ENCODE results near the gene LGALS8.

LGALS8 gene

DNA sequence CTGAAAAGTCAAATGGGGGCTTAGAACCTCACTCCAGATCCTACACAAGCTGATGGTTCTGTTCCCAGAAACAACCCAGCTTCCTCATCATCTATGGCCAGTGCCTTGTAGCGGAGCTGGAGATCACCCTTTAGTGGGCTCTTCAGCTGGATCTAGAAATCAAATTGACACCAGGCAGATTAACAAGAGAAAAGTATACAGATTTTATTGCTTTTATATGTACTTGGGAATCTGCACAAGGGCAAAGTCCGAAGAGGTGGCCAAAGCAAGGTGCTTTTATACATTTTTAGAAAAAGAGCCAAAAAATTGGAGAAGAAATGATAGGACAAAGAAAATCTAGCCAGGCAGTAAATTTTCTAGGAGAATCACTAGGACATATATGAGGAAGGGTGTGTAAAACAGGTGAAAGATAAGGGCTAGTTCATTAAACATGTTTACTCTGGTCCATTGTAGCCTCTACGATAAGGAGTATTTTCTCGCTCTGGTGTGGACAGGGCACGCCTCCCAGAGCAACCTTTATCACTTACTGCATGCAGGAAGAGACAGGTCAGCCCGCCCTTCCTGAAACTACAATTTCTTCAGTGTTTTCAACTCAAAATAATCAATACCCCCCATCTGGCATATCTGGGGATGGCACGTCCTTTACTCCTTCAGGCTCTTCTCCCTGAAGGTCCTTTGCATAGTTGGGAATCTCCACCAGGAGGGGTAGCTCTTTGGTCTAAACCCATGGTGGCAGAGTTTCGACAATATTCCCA, 14.0 kb upstream of the LGALS8 start:
- no peak for DNase-seq

DNA sequence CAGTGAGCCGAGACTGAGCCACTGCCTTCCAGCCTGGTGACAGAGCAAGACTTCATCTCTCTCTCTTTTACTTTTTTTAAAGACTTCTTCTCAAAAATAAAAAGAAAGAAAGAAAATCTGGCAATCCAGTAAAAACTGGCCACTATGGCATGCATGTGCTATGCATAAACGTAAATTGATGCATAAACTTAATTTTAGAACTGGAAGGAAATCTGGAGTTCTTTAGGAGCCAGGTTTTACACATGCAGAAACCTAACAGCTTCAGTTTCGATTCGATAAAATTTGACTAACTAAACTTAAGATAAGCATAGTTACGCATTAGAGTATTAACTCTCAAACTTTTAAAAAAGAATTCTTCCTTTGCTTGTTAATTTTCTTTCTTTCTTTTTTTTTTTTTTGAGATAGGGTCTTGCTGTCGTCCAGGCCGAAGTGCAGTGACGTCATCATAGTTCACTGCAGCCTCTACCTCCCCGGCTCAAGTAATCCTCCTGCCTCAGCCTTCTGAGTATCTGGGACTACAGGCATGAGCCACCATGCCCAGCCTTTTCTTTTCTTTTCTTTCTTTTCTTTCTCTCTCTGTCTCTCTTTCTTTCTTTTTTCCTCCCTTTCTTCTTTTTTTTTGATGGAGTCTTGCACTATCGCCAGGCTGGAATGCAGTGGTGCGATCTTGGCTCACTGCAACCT, 11.9 kb upstream of the LGALS8 start:
- DNase-seq: no peak

- DNase-seq: no peak
These were observed 8.9 kb upstream of the LGALS8 start for GRCh38 chr1:236514703-236515442.

DNA sequence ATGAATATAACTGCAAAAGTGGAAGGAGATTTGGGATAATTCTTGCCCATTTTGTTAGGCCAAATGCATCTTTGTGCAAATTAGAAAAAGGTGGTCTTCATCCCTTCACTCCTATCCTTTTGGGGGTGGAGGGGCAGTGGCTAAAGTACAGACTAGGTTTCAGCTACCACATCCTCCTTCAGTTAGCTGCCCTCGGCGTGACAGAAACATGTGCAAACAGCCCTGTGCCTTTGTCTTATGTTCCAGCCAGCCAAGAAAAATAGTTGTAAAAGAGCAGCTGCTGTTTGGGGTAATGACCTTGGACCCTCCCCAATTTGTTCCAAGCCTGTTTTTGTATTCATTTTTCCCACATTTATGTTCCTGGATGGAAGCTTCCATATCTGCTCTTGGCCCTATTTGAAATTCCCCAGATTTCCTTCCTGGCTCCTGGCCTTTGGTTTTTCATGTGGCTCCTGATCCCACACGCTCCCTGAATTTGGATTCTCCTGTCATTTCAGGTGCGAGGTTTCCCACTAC, 8.3 kb upstream of the LGALS8 start:
- DNase-seq: no peak

- DNase-seq: no peak
These were observed 6.7 kb upstream of the LGALS8 start for GRCh38 chr1:236516929-236517704.

GRCh38 chr1:236518322-236518721, 5.5 kb upstream of the LGALS8 start:
- DNase-seq: peak in 1 of 2 donors; percentile 6

DNA sequence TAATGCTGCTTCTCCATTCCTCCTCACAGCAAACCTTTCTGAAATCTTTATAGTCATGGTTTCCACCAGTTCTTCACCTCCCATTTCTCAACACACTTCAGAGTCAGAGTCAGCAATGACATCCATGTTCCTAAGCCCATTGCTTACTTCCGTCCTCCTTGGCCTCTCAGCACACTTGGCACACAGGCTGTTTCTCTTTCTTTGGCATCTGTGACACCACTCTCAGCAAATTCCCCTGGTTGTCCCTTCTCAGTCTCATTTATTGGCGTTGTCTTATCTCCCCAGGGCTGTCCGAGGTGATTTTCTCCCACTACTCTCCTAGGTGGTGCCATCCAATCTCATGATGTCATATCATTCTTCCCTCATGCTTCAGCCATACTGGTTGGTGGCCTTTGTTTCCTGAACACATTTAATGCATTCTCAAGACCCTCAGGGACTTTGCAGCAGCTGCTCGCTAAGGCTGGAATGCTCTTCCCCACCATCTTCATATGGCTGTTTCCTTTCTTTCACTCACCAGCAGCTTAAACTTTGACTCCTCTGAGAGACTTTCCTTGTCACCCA, 3.3 kb upstream of the LGALS8 start:
- DNase-seq: no peak

DNA sequence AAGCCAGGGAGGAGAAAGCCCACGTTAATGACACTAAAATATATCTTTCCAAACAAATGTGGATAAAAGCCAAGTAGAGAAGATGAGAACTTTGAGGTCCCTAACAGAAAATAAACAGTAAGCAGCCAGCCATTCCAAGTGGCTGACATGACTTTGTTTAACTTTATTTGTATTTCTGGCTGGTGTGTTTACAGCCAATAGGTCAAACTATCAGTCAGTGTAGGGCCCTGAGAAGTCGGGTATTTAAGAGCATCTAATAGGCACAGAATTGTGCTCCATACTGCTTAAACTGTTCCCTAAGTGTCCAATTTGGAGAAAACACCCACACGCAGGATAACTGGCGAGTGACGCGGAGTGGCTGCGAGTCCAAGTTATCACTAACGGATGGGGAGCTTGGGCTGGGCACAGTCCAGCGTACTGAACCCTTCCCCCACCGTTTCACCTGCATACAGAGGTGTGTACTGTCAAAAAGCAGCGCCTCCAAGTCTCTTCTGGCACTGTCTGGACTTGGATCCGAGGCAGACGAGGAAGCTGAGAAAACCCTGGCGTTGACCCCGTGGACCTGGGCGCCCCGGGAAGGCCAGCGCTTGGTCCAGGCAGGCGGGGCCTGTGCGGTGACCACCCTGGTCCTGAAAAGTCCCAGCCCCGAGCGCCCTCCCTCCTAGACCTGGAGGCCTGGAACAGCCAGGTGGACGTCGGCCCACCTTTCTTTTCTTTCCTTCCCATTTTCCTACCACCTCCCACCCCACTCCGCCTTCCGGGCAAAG, 662 bp upstream of the LGALS8 start:
- DNase-seq: no peak

GRCh38 chr1:236524142-236524894, 536 bp downstream of the LGALS8 start:
- DNase-seq: peak; percentile 86

DNA sequence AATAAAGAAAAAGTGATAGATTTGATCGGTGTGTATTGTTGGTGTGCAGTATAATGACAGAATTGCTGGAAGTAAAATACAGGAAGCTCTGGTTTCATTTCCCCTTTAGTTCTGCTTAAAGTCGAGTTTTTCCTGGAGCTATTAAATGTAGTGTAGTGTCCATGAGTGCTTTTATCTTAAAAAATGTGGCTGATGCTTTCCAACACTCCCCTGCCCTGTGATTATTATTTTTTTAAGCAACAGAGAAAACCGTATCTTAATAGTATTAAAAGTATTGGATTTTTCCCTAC, 1.1 kb downstream of the LGALS8 start:
- DNase-seq: peak; percentile 57 to 79

- DNase-seq: no peak
These were observed 2.3 kb downstream of the LGALS8 start for GRCh38 chr1:236526079-236526478.

DNA sequence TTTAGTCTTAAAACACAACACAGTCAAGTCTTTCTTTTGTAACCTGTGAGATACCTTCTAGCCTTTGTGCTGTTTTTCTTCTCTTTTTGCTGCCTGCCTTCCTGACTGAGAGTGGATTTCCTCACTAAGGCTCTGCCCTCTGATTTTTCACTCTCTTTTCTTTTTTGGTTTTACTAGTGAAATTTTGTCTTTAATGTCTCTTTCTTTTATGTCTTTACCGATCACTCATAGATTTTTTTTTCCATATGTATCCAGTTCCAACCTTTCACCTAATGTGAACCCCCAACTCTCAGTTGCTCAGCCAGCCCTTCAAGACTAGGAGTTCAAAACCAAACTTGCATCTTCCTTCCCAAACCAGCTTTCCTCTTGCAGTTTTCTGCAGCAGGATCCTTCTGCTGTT, 6.5 kb downstream of the LGALS8 start:
- DNase-seq: no peak

DNA sequence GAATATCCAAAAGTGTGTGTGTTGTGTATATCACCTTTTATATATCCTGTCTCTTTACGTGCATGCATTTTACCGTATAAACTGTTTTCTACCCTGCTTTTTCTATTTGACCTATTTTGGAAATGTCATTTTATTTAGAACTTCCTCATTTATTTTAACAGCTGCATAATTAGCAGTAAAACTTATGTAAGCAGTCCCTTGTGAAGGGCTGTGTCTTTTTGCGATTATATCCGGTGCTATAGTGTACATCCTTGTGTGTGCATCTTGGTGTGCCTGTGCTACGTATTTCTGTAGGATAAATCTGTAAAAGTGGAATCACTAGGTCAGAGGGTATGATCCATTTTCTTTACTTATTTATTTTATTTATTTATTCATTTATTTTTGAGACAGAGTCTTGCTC, 7.2 kb downstream of the LGALS8 start:
- DNase-seq: peak; percentile 25 to 28

DNA sequence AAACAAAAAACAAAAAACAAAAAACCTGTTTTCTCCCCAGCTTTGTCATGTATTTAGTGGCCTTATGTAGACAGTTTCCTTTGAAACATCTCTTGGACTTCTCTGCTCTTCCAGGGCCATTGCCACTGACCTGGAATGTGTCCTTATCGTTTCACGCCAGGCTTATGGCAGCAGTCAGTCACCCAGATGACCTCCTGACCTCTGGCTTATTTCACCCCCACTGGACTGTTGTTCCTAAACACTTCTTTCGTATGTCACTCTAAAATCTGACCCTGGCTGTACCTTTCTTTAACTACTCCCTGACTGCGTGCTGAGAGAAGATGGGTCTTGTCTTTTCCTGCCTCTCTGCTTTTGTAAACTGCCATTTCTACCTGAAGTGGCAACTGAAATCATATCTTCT, 9.1 kb downstream of the LGALS8 start:
- DNase-seq: no peak

GRCh38 chr1:236534151-236534651, 10.4 kb downstream of the LGALS8 start:
- DNase-seq: peak in 1 of 2 donors; percentile 7

GRCh38 chr1:236535190-236535589, 11.4 kb downstream of the LGALS8 start:
- DNase-seq: no peak

DNA sequence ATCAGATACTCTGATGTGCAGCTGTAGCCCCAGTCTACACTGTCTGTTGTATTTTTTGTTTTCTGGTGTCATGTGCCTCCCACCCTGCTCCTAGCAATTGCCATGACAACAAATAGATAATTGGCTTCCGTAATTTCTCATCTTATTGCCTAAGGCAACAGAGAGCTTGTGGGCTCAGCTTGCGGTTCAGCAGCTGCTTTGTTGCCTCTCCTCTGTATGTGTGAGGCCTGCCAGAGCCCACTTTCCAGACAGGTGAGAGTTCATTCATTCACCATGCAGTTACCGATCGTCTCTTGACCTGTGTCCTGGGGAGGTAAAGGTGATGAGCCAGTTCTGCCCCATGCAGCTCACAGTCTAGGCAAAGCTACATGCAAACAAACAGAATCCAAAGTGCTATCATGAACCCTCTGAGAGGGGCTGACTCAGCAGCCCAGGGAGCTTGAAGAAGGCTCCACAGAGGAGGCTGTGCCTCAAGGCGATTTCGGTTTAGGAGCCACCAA, 11.9 kb downstream of the LGALS8 start:
- no peak for DNase-seq

GRCh38 chr1:236536540-236536939, 12.8 kb downstream of the LGALS8 start:
- no peak for DNase-seq

- DNase-seq: no peak
These were observed 17.2 kb downstream of the LGALS8 start for GRCh38 chr1:236540813-236541465.

DNA sequence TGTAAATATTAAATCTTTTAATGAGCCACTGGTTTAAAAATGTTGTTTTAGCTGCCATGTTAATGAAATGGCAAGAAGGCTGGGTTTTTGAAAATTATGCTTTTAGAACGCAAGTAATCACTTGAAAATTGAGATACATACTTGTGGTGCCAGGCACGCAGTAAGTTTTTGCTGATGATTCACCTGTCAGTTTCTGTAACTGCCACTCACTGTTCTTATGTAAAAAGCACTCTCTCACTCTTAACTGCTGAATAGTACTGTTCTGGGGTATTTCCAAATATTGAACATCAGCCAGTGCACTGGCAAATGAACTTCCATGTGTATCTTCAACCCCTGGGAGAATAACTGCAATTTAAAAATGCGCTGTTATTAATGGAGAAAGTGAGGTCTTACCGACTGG, 17.9 kb downstream of the LGALS8 start:
- DNase-seq: no peak

Data from inflammatory macrophage (primary cell).